Mesenchymal stem cell (in vitro differentiated cells and primary cell): ENCODE data around the gene SARS1.

Source experiments
- DNase-seq: peaks from one replicate; pipeline ENCODE4 v3.0.0-alpha.2; 2013
- H2AFZ ChIP-seq: one replicate; pipeline ENCODE4 v1.6.1; 2013; ENCODE audit warnings: low read depth, mild to moderate bottlenecking, control low read depth, inconsistent platforms, low read length, moderate library complexity
- H2AK5ac ChIP-seq: 2 replicates; pipeline ENCODE4 v1.6.1; 2013; ENCODE audit warnings: low read length, moderate library complexity, mild to moderate bottlenecking, inconsistent platforms; ENCODE audit not compliant: severe bottlenecking
- H2BK120ac ChIP-seq: one replicate; pipeline ENCODE4 v1.6.1; 2013; ENCODE audit warnings: low read depth, mild to moderate bottlenecking, inconsistent platforms, low read length, moderate library complexity
- H2BK12ac ChIP-seq, 2 experiments: one replicate each; pipeline ENCODE4 v1.6.1; 2013; ENCODE audit warnings: inconsistent platforms in 2 of 2, low read length in 2 of 2, mild to moderate bottlenecking in 2 of 2, moderate library complexity in 2 of 2, control low read depth in 1 of 2
- H2BK15ac ChIP-seq: one replicate; pipeline ENCODE4 v1.6.1; 2013; ENCODE audit warnings: mild to moderate bottlenecking, low read depth, inconsistent platforms; ENCODE audit not compliant: poor library complexity, severe bottlenecking
- H2BK5ac ChIP-seq: 2 replicates; pipeline ENCODE4 v1.6.1; 2013; ENCODE audit warnings: low read depth, mild to moderate bottlenecking, low read length, control low read depth, inconsistent platforms; ENCODE audit not compliant: poor library complexity, severe bottlenecking
- H3K14ac ChIP-seq, 2 experiments: one replicate each; pipeline ENCODE4 v1.6.1; 2013; ENCODE audit warnings: inconsistent platforms in 2 of 2, low read length in 2 of 2, control low read depth in 1 of 2, mild to moderate bottlenecking in 1 of 2, moderate library complexity in 1 of 2
- H3K18ac ChIP-seq, 2 experiments: one replicate each; pipeline ENCODE4 v1.6.1; 2013; ENCODE audit warnings: inconsistent platforms in 2 of 2, low read length in 2 of 2, control low read depth in 1 of 2, low read depth in 1 of 2, mild to moderate bottlenecking in 1 of 2
- H3K23ac ChIP-seq, 2 experiments: one replicate each; pipeline ENCODE4 v1.6.1; 2013; ENCODE audit warnings: inconsistent platforms in 2 of 2, low read length in 2 of 2, mild to moderate bottlenecking in 2 of 2, moderate library complexity in 2 of 2, control low read depth in 1 of 2
- H3K27ac ChIP-seq: 2 replicates; pipeline ENCODE4 v1.5.1; 2013; ENCODE audit warnings: mild to moderate bottlenecking, moderate library complexity, low read length, control low read depth, inconsistent platforms; ENCODE audit not compliant: poor library complexity, severe bottlenecking
- H3K27me3 ChIP-seq, 2 experiments: 2 replicates each; pipeline versions ENCODE4 v1.6.1 to v1.7.0; 2013; ENCODE audit warnings: low read length in 2 of 2, mild to moderate bottlenecking in 2 of 2, moderate library complexity in 2 of 2, control low read depth in 1 of 2, inconsistent platforms in 1 of 2; ENCODE audit not compliant: control insufficient read depth in 1 of 2, insufficient read depth in 1 of 2
- H3K36me3 ChIP-seq, 2 experiments: 2 replicates each; pipeline versions ENCODE4 v1.6.1 to v1.7.0; 2013; ENCODE audit warnings: low read length in 2 of 2, control low read depth in 1 of 2, inconsistent platforms in 1 of 2, low read depth in 1 of 2, mild to moderate bottlenecking in 1 of 2; ENCODE audit not compliant: insufficient read depth in 2 of 2, control insufficient read depth in 1 of 2
- H3K4ac ChIP-seq, 2 experiments: one replicate each; pipeline ENCODE4 v1.6.1; 2013; ENCODE audit warnings: inconsistent platforms in 2 of 2, low read length in 2 of 2, mild to moderate bottlenecking in 2 of 2, moderate library complexity in 2 of 2, control low read depth in 1 of 2, low read depth in 1 of 2
- H3K4me1 ChIP-seq: 2 replicates; pipeline ENCODE4 v1.6.1; 2013; ENCODE audit warnings: low read depth, low read length, control low read depth; ENCODE audit not compliant: control insufficient read depth, insufficient read depth
- H3K4me2 ChIP-seq: 2 replicates; pipeline ENCODE4 v1.6.1; 2013; ENCODE audit warnings: low read length, mild to moderate bottlenecking, inconsistent platforms; ENCODE audit not compliant: poor library complexity, severe bottlenecking
- H3K4me3 ChIP-seq, 2 experiments: 2 replicates each; pipeline versions ENCODE4 v1.5.1 to v1.7.0; 2013; ENCODE audit warnings: low read length in 2 of 2, mild to moderate bottlenecking in 2 of 2, control low read depth in 1 of 2, low read depth in 1 of 2; ENCODE audit not compliant: insufficient read depth in 1 of 2
- H3K79me1 ChIP-seq: replicated peaks from 2 replicates; pipeline ENCODE4 v1.6.1; 2013; ENCODE audit warnings: mild to moderate bottlenecking, control low read depth, low read length, inconsistent platforms; ENCODE audit not compliant: poor library complexity, severe bottlenecking
- H3K9ac ChIP-seq: 2 replicates; pipeline ENCODE4 v1.7.0; 2013; ENCODE audit warnings: mild to moderate bottlenecking, low read length, moderate library complexity
- H3K9me3 ChIP-seq: 2 replicates; pipeline ENCODE4 v1.7.0; 2013; ENCODE audit warnings: mild to moderate bottlenecking, low read length; ENCODE audit not compliant: control insufficient read depth
- H4K8ac ChIP-seq: one replicate; pipeline ENCODE4 v1.6.1; 2013; ENCODE audit warnings: inconsistent platforms, mild to moderate bottlenecking, low read length, moderate library complexity
- H4K91ac ChIP-seq: one replicate; pipeline ENCODE4 v1.6.1; 2013; ENCODE audit warnings: mild to moderate bottlenecking, low read length, inconsistent platforms
- WGBS: methylation state at CpG from one replicate; pipeline ENCODE4 v1.1.7; 2013; ENCODE audit warnings: mixed read lengths; 5-methylcytosine and 5-hydroxymethylcytosine counted together

SARS1 gene

DNA sequence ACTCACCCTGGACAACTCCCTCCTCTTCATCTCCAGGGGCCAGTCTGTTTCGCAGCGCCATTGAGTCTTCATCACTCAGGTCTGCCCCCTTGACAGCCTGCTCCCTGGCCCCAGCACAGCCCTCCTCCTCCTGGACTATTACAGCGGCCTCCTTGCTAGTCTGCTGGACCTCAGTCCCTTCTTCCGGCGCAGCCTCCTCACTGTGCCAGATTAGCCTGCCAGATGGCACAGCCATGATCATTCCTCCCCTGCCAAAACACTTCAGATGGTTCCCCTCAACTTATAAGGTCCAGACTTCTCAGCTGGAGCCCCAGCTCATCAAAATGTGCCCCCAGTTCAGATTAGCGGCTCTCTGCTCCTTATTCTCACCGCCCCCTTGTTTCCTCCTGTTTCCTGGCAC is 28.7 kb downstream of the SARS1 start:
- peaks cover 16% of the 10 kb centered on the region for H3K4me1 ChIP-seq
- no peak overlapping the region for H3K14ac ChIP-seq
- 93% methylated on average over 7 of the region's 7 CpGs for WGBS
- H2BK15ac ChIP-seq: no peak overlapping the region
- no peak overlapping the region for H4K91ac ChIP-seq
- H2AFZ ChIP-seq: no peak overlapping the region
- no peak overlapping the region for H3K4me3 ChIP-seq
- H3K18ac ChIP-seq: no peak overlapping the region
- no peak overlapping the region for H2BK5ac ChIP-seq
- H2BK120ac ChIP-seq: no peak overlapping the region
- no peaks in the 10 kb centered on the region for H3K79me1 ChIP-seq
- DNase-seq: no peak
- H3K9ac ChIP-seq: no peak overlapping the region
- no peak overlapping the region for H3K23ac ChIP-seq
- no peak overlapping the region for H3K4me2 ChIP-seq
- no peak overlapping the region for H2BK12ac ChIP-seq
- H3K9me3 ChIP-seq: no peaks in the 10 kb centered on the region
- H3K36me3 ChIP-seq: peaks cover 26 to 28% of the 10 kb centered on the region in 2 experiments
- no peak overlapping the region for H3K4ac ChIP-seq
- H4K8ac ChIP-seq: no peak overlapping the region
- H2AK5ac ChIP-seq: no peak overlapping the region
- H3K27me3 ChIP-seq: peaks cover 10 to 18% of the 10 kb centered on the region in 2 experiments
- no peak overlapping the region for H3K27ac ChIP-seq

DNA sequence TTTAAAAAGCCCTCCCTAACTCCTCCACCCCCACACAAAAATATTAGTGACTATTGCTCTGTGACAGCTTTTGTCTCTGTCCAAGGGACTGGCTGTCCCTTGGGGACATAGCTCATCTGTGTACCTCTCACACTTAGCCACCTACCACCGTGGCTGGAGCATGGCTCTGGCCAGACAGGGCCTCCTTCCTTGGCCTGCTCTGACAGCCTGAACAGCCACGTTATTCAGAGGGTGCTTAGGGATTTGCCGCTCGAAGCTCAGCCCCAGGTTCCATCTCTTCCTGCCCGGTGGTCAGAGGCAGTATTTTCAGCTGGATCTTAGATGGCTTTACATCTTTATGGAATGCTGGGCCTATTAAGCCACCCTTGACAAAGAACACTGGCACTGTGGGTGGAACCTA is 29.5 kb downstream of the SARS1 start:
- H4K8ac ChIP-seq: no peak overlapping the region
- H2BK15ac ChIP-seq: no peak overlapping the region
- H4K91ac ChIP-seq: no peak overlapping the region
- no peak overlapping the region for H3K27ac ChIP-seq
- H3K4me2 ChIP-seq: no peak overlapping the region
- peaks cover 10 to 24% of the 10 kb centered on the region in 2 experiments for H3K27me3 ChIP-seq
- H3K9me3 ChIP-seq: no peaks in the 10 kb centered on the region
- no peak overlapping the region for H2BK5ac ChIP-seq
- no peak overlapping the region for H3K4ac ChIP-seq
- no peak overlapping the region for H3K23ac ChIP-seq
- H3K18ac ChIP-seq: no peak overlapping the region
- no peak for DNase-seq
- H3K79me1 ChIP-seq: no peaks in the 10 kb centered on the region
- no peak overlapping the region for H2BK12ac ChIP-seq
- no peak overlapping the region for H3K9ac ChIP-seq
- H3K4me3 ChIP-seq: no peak overlapping the region
- WGBS: 62% methylated on average over 5 of the region's 5 CpGs
- H2BK120ac ChIP-seq: no peak overlapping the region
- H2AK5ac ChIP-seq: no peak overlapping the region
- peaks cover 17 to 20% of the 10 kb centered on the region in 2 experiments for H3K36me3 ChIP-seq
- H3K4me1 ChIP-seq: peaks cover 16% of the 10 kb centered on the region
- H2AFZ ChIP-seq: no peak overlapping the region
- H3K14ac ChIP-seq: no peak overlapping the region

DNA sequence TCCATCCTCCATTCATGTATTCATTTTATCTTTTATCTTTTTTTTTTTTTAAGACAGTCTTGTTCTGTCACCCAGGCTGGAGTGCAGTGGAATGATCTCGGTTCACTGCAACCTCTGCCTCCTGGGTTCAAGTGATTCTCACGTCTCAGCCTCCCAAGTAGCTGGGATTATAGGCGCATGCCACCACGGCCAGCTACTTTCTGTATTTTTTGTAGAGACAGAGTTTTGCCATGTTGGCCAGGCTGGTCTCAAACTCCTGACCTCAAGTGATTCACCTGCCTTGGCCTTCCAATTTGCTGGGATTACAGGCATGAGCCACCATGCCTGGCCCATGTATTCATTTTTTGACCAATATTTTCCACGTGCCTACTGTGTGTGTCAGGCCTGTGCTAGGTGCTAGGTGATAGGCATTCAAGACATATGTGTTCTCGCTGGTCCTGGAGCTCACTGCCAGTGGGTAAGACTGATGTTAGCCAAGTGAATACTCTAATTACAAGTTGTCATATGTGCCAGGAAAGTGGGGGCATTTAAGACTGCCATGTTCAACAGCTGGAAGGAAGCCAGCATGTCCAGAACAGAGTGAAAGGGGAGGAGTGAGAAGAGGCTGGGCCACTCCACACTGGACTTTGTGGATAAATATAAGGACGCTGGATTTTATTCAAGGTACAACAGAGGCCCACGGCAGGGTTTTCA is 30.3 kb downstream of the SARS1 start:
- 93% methylated on average over 8 of the region's 8 CpGs for WGBS
- H3K9ac ChIP-seq: no peak overlapping the region

DNA sequence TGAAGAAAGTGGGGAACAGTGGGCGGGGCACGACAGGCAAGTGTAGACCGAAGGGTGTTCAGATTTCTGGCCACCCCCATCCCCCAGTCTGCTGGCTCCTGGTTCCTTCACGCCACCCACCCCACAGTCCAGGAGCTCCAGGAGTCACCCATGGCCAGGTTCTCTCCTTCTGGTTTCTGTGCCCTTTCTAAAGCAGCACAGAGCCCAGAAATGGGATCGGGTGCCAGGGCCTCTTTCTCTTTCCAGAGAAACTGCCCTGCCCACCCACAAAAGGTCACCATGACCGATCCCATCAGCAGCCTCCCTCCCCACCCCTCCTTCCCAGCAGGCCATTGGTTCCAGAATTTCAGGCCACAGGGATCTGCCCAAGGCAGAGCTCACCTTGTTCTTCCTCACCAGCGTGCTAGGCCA is 32.4 kb downstream of the SARS1 start:
- Histone ChIP-seq H3K4me2 (no peak overlapping the region), H3K18ac (no peak overlapping the region), H3K14ac (no peak overlapping the region), H2BK12ac (no peak overlapping the region), H3K9ac (no peak overlapping the region), H2AFZ (no peak overlapping the region), H2BK15ac (no peak overlapping the region), H3K23ac (no peak overlapping the region), H3K27ac (no peak overlapping the region), H3K4me1 (peaks cover 21% of the 10 kb centered on the region), H2BK120ac (no peak overlapping the region), H2AK5ac (no peak overlapping the region), H3K9me3 (no peaks in the 10 kb centered on the region), H3K79me1 (no peaks in the 10 kb centered on the region), H4K8ac (no peak overlapping the region), H3K4me3 (no peak overlapping the region), H4K91ac (no peak overlapping the region), H3K36me3 (peaks cover 0 to 7% of the 10 kb centered on the region in 2 experiments), H2BK5ac (no peak overlapping the region), H3K4ac (no peak overlapping the region), H3K27me3 (peaks cover 10 to 45% of the 10 kb centered on the region in 2 experiments)
- 83% methylated on average over 6 of the region's 7 CpGs for WGBS
- no peak for DNase-seq

More for the DNA sequence above, 30.3 kb downstream of the SARS1 start:
- H3K4me2 ChIP-seq: no peak overlapping the region
- peaks cover 10 to 32% of the 10 kb centered on the region in 2 experiments for H3K27me3 ChIP-seq
- no peak overlapping the region for H3K27ac ChIP-seq
- no peak overlapping the region for H3K18ac ChIP-seq
- H2BK5ac ChIP-seq: no peak overlapping the region
- H2BK120ac ChIP-seq: no peak overlapping the region
- no peak overlapping the region for H3K4me3 ChIP-seq
- no peak overlapping the region for H4K8ac ChIP-seq
- H3K4ac ChIP-seq: no peak overlapping the region
- peaks cover 10 to 13% of the 10 kb centered on the region in 2 experiments for H3K36me3 ChIP-seq
- H2AFZ ChIP-seq: no peak overlapping the region
- no peak overlapping the region for H3K23ac ChIP-seq
- no peak overlapping the region for H2BK15ac ChIP-seq
- DNase-seq: no peak
- no peak overlapping the region for H4K91ac ChIP-seq
- H2BK12ac ChIP-seq: no peak overlapping the region
- no peak overlapping the region for H3K14ac ChIP-seq
- peaks cover 20% of the 10 kb centered on the region for H3K4me1 ChIP-seq
- no peaks in the 10 kb centered on the region for H3K79me1 ChIP-seq
- no peaks in the 10 kb centered on the region for H3K9me3 ChIP-seq
- H2AK5ac ChIP-seq: no peak overlapping the region
